ENCODE measurements around the gene COX11.

Gene COX11

DNA sequence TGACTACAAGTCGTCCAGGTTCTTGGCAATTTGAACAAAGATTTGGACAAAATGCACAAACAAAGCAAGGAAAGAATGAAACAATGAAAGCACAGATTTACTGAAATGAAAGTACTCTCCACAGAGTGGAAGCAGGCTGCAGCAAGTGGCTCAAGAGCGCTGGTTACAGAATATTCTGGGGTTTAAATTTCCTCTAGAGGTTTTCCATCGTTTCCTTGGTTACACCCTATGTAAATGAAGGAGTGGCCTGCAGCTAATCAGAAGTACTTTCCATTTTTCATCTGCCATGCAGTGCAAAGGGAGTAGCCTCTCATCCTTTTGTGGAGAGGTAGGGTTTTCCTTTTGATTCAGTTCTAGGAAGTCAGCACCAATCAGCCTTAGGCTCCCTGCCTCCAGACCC is 11.9 kb upstream of the COX11 start:
- 53% methylated on average over 3 of the region's 3 CpGs for WGBS
- H3K4me1 ChIP-seq (ENCODE audit: insufficient read depth, low read length), result no peaks in the 10 kb centered on the region

GRCh38 chr17:54979657-54980056 is 11.2 kb upstream of the COX11 start:
- no peaks in the 10 kb centered on the region for H3K4me1 ChIP-seq (ENCODE audit: insufficient read depth, low read length)
- H3K27me3 ChIP-seq (ENCODE audit: insufficient read depth, low read length), result no peaks in the 10 kb centered on the region
- H3K9ac ChIP-seq (ENCODE audit: low read depth, low read length), result no peak overlapping the region
- no peak overlapping the region for H3K27ac ChIP-seq (ENCODE audit: low read depth, low read length)
- peaks cover 5% of the 10 kb centered on the region; the same call in 1 of the 2 replicates for H3K36me3 ChIP-seq (ENCODE audit: insufficient read depth, low read length)
- H3K4me3 ChIP-seq (ENCODE audit: low read length), result no peak overlapping the region
- H3K9me3 ChIP-seq (ENCODE audit: insufficient read depth, low read depth, low read length), result peaks cover 21% of the 10 kb centered on the region; the same call in 1 of the 2 replicates

More for the DNA sequence above, 11.9 kb upstream of the COX11 start:
- peaks cover 5% of the 10 kb centered on the region; the same call in 1 of the 2 replicates for H3K36me3 ChIP-seq (ENCODE audit: insufficient read depth, low read length)
- H3K9me3 ChIP-seq (ENCODE audit: insufficient read depth, low read depth, low read length), result peaks cover 21% of the 10 kb centered on the region; the same call in 1 of the 2 replicates
- no peak overlapping the region for H3K9ac ChIP-seq (ENCODE audit: low read depth, low read length)
- H3K4me3 ChIP-seq (ENCODE audit: low read length), result no peak overlapping the region
- H3K27ac ChIP-seq (ENCODE audit: low read depth, low read length), result no peak overlapping the region
- no peaks in the 10 kb centered on the region for H3K27me3 ChIP-seq (ENCODE audit: insufficient read depth, low read length)

DNA sequence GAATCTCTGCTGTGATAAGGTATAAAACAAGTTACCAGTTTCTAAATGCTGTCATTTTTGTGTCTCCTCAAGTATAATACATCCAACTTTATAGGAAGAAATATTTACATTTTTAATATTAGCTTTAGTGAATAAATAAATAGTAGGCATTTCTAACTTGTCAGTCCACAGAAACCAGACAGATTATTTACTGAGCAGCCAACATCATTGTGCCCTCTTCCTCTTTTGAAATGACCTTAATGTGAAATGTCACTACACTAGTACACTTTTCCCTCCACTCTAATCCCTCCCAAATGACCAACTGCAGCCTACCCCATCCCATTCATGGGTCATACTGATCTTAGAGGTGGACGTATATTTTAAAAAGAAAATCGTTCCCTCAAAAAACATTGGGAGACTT is 9.3 kb upstream of the COX11 start:
- no peak overlapping the region for H3K9ac ChIP-seq (ENCODE audit: low read depth, low read length)
- H3K27ac ChIP-seq (ENCODE audit: low read depth, low read length), result no peak overlapping the region
- H3K4me1 ChIP-seq (ENCODE audit: insufficient read depth, low read length), result no peaks in the 10 kb centered on the region
- peaks cover 5% of the 10 kb centered on the region; the same call in 1 of the 2 replicates for H3K36me3 ChIP-seq (ENCODE audit: insufficient read depth, low read length)
- no peak overlapping the region for H3K4me3 ChIP-seq (ENCODE audit: low read length)
- H3K9me3 ChIP-seq (ENCODE audit: insufficient read depth, low read depth, low read length), result peaks cover 21% of the 10 kb centered on the region; the same call in 1 of the 2 replicates
- WGBS, result 93% methylated on average over 2 of the region's 2 CpGs
- no peaks in the 10 kb centered on the region for H3K27me3 ChIP-seq (ENCODE audit: insufficient read depth, low read length)

GRCh38 chr17:54976316-54976715 is 7.9 kb upstream of the COX11 start:
- H3K9ac ChIP-seq (ENCODE audit: low read depth, low read length), result no peak overlapping the region
- no peak overlapping the region for H3K27ac ChIP-seq (ENCODE audit: low read depth, low read length)
- H3K27me3 ChIP-seq (ENCODE audit: insufficient read depth, low read length), result no peaks in the 10 kb centered on the region
- no peak overlapping the region for H3K4me3 ChIP-seq (ENCODE audit: low read length)
- 97% methylated on average over 3 of the region's 3 CpGs for WGBS
- peaks cover 21% of the 10 kb centered on the region; the same call in 1 of the 2 replicates for H3K9me3 ChIP-seq (ENCODE audit: insufficient read depth, low read depth, low read length)
- H3K36me3 ChIP-seq (ENCODE audit: insufficient read depth, low read length), result peaks cover 5% of the 10 kb centered on the region; the same call in 1 of the 2 replicates
- no peaks in the 10 kb centered on the region for H3K4me1 ChIP-seq (ENCODE audit: insufficient read depth, low read length)

DNA sequence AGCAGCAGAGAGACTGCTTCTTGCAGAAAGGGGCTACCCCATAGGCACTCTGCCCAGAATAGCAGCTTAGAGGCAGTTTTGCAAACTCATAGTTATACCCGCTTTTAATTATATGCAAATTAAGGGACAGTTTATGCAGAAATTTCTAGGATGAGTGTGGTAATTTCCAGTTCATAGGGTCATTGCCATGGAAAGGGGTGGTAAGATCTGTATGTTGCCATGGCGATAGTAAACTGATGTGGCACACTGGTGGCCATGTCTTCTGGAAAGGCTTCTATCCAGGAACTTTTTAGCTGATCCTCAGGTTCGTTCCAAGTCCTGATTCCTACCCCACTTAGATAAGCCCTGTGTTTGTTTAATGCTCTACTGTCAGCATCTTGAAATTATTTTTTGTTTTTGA is 6.3 kb upstream of the COX11 start:
- no peak overlapping the region for H3K27ac ChIP-seq (ENCODE audit: low read depth, low read length)
- H3K4me3 ChIP-seq (ENCODE audit: low read length), result no peak overlapping the region
- peaks cover 2% of the 10 kb centered on the region; the same call in 1 of the 2 replicates for H3K4me1 ChIP-seq (ENCODE audit: insufficient read depth, low read length)
- H3K36me3 ChIP-seq (ENCODE audit: insufficient read depth, low read length), result peaks cover 5% of the 10 kb centered on the region; the same call in 1 of the 2 replicates
- peaks cover 9% of the 10 kb centered on the region; the same call in 1 of the 2 replicates for H3K9me3 ChIP-seq (ENCODE audit: insufficient read depth, low read depth, low read length)
- no peaks in the 10 kb centered on the region for H3K27me3 ChIP-seq (ENCODE audit: insufficient read depth, low read length)
- H3K9ac ChIP-seq (ENCODE audit: low read depth, low read length), result no peak overlapping the region
- 94% methylated on average over 3 of the region's 3 CpGs for WGBS

- H3K4me1 ChIP-seq (ENCODE audit: insufficient read depth, low read length), result peaks cover 6% of the 10 kb centered on the region; the same call in 1 of the 2 replicates
- H3K4me3 ChIP-seq (ENCODE audit: low read length), result no peak overlapping the region
- H3K27ac ChIP-seq (ENCODE audit: low read depth, low read length), result no peak overlapping the region
- no peaks in the 10 kb centered on the region for H3K36me3 ChIP-seq (ENCODE audit: insufficient read depth, low read length)
- no peaks in the 10 kb centered on the region for H3K9me3 ChIP-seq (ENCODE audit: insufficient read depth, low read depth, low read length)
- no peak overlapping the region for H3K9ac ChIP-seq (ENCODE audit: low read depth, low read length)
- 95% methylated on average over 2 of the region's 3 CpGs for WGBS
- H3K27me3 ChIP-seq (ENCODE audit: insufficient read depth, low read length), result no peaks in the 10 kb centered on the region
Observed at GRCh38 chr17:54972406-54973138, 4.1 kb upstream of the COX11 start.

GRCh38 chr17:54971901-54972300 is 3.4 kb upstream of the COX11 start:
- no peak overlapping the region for H3K27ac ChIP-seq (ENCODE audit: low read depth, low read length)
- WGBS, result 96% methylated on average over 3 of the region's 3 CpGs
- H3K4me1 ChIP-seq (ENCODE audit: insufficient read depth, low read length), result peaks cover 6% of the 10 kb centered on the region; the same call in 1 of the 2 replicates

DNA sequence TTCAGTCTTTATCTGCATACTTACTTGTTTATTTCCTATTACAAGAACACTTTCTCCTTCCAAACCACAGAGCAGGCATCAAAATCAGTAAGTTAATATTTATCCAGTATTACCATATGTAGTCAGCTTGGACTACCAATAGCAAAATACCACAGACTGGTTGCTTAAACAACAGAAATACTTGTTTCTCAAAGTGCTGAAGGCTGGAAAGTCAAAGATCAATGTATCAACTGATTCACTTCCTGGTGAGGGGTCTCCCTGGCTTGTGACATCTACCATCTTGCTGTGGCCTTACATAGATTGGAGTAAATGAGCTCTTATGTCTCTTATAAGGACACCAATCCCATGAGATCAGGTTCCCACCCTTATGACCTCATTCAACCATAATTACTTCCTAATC is 2.7 kb upstream of the COX11 start:
- Histone ChIP-seq H3K9me3 (ENCODE audit: insufficient read depth, low read depth, low read length) (no peaks in the 10 kb centered on the region), H3K27ac (ENCODE audit: low read depth, low read length) (no peak overlapping the region), H3K36me3 (ENCODE audit: insufficient read depth, low read length) (peaks cover 2% of the 10 kb centered on the region; the same call in 1 of the 2 replicates), H3K27me3 (ENCODE audit: insufficient read depth, low read length) (no peaks in the 10 kb centered on the region), H3K4me3 (ENCODE audit: low read length) (no peak overlapping the region), H3K9ac (ENCODE audit: low read depth, low read length) (no peak overlapping the region), H3K4me1 (ENCODE audit: insufficient read depth, low read length) (peaks cover 6% of the 10 kb centered on the region; the same call in 1 of the 2 replicates)

More at GRCh38 chr17:54971901-54972300, 3.4 kb upstream of the COX11 start:
- no peaks in the 10 kb centered on the region for H3K9me3 ChIP-seq (ENCODE audit: insufficient read depth, low read depth, low read length)
- H3K36me3 ChIP-seq (ENCODE audit: insufficient read depth, low read length), result no peaks in the 10 kb centered on the region
- H3K27me3 ChIP-seq (ENCODE audit: insufficient read depth, low read length), result no peaks in the 10 kb centered on the region
- no peak overlapping the region for H3K9ac ChIP-seq (ENCODE audit: low read depth, low read length)
- H3K4me3 ChIP-seq (ENCODE audit: low read length), result no peak overlapping the region

DNA sequence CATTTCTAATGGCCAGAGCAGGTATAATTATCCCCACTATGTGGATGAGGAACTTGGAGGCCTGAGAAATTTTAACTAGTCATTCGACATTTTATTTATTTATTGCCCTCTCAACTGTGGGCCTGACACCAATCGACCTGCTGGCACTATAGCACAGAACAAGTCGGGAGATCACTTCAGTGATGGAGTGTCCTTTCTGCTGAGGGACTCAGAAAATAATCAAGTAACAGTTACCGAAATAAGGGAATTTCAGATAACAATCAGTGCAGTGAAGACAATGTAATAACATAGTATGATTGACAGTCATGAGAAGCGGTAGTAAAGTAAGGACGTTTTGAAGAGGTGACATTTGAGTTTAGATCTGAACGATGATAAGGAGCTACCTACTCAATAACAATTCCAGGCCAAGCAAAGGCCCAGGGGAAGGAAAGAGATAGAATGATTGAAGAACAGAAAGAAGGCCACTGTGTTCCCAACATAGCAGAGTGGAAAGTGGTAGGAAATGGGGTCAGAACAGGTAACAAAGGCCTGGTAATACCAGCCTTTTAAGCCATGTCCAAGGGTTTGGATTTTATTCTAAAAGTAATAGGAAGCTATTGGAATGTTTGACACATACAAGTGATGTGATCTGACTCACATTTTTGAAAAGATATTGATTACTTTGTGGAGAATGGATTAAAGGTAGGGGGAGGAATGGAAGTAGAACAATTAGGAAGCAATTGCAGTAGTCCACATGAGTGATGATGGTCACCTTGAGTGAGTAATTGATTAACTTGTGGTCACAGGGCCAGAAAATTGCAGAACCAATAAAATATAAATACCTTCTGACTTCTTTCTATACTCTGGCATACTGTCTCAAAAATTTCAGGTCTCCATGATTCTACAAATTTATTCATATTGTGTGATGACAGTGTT is 1.5 kb upstream of the COX11 start:
- peak overlapping the region; percentile 99; the same call in 1 of the 2 replicates for H3K9ac ChIP-seq (ENCODE audit: low read depth, low read length)
- H3K27ac ChIP-seq (ENCODE audit: low read depth, low read length), result no peak overlapping the region
- H3K36me3 ChIP-seq (ENCODE audit: insufficient read depth, low read length), result peaks cover 14% of the 10 kb centered on the region
- peaks cover 6% of the 10 kb centered on the region; the same call in 1 of the 2 replicates for H3K4me1 ChIP-seq (ENCODE audit: insufficient read depth, low read length)
- 87% methylated on average over 6 of the region's 7 CpGs for WGBS
- H3K9me3 ChIP-seq (ENCODE audit: insufficient read depth, low read depth, low read length), result no peaks in the 10 kb centered on the region
- H3K27me3 ChIP-seq (ENCODE audit: insufficient read depth, low read length), result no peaks in the 10 kb centered on the region
- H3K4me3 ChIP-seq (ENCODE audit: low read length), result peak overlapping the region; percentile 97

DNA sequence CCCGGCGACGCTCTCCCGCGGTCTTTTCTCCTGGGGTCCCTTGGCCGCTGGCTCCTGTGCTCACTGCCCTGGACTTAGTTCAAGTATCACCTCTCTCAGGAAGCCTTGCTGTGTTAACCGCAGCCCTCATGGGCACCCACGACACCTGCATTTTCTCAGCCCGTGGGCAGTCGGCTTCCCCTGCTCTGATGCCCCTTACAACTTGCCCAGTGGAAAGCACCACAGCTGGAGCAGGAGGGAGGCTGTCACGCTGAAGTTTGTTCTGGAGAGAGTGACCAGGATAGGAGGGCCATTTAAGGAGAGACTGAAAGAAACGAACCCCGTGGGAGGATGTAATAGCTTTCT is 506 bp upstream of the COX11 start:
- peak overlapping the region; percentile 97 for H3K4me3 ChIP-seq (ENCODE audit: low read length)
- peaks cover 6% of the 10 kb centered on the region; the same call in 1 of the 2 replicates for H3K4me1 ChIP-seq (ENCODE audit: insufficient read depth, low read length)
- H3K27ac ChIP-seq (ENCODE audit: low read depth, low read length), result peak overlapping the region; percentile 86
- H3K36me3 ChIP-seq (ENCODE audit: insufficient read depth, low read length), result peaks cover 24% of the 10 kb centered on the region
- H3K9me3 ChIP-seq (ENCODE audit: insufficient read depth, low read depth, low read length), result no peaks in the 10 kb centered on the region
- no peaks in the 10 kb centered on the region for H3K27me3 ChIP-seq (ENCODE audit: insufficient read depth, low read length)
- peak overlapping the region; percentile 99 for H3K9ac ChIP-seq (ENCODE audit: low read depth, low read length)
- under 1% methylated on average over 13 of the region's 13 CpGs for whole genome bisulfite sequencing

Data from HUES64 (cell line).